Amniotic stem cell (primary cell): Measurements from ENCODE around the gene KCNIP4.
A peak's percentile ranks its signal among the peaks of the same experiment; 100 is the strongest.
"Not testable (repeated sequence)": the region's sequence is repeated elsewhere in the genome, so short reads cannot be mapped to it uniquely, and the experiment has no call there.

Source experiments
- DNase-seq: peaks from one replicate; lab custom pipeline; 2025; lab: John Stamatoyannopoulos, UW

KCNIP4 gene

GRCh38 chr4:20847124-20847747 lies 1101.3 kb downstream of the KCNIP4 start:
- DNase-seq, result no peak

GRCh38 chr4:20844311-20844710 lies 1104.3 kb downstream of the KCNIP4 start:
- DNase-seq, result no peak

- no peak for DNase-seq
Measured at GRCh38 chr4:20840648-20841190, 1107.9 kb downstream of the KCNIP4 start.

- no peak for DNase-seq
Measured at GRCh38 chr4:20839957-20840356, 1108.6 kb downstream of the KCNIP4 start.

- DNase-seq, result no peak
Measured at GRCh38 chr4:20838476-20838875, 1110.1 kb downstream of the KCNIP4 start.

GRCh38 chr4:20832826-20833225 lies 1115.7 kb downstream of the KCNIP4 start:
- DNase-seq, result no peak

- DNase-seq, result no peak
Measured at GRCh38 chr4:20831746-20832145, 1116.8 kb downstream of the KCNIP4 start.

- DNase-seq, result no peak
Measured at GRCh38 chr4:20829617-20830357, 1118.8 kb downstream of the KCNIP4 start.

- DNase-seq, result no peak
Measured at GRCh38 chr4:20825505-20825904, 1123.1 kb downstream of the KCNIP4 start.

- no peak for DNase-seq
Measured at GRCh38 chr4:20816287-20816686, 1132.3 kb downstream of the KCNIP4 start.

GRCh38 chr4:20813700-20814099 lies 1134.9 kb downstream of the KCNIP4 start:
- DNase-seq, result no peak

- no peak for DNase-seq
Measured at GRCh38 chr4:20809812-20810211, 1138.8 kb downstream of the KCNIP4 start.

- DNase-seq, result no peak
Measured at GRCh38 chr4:20805716-20806115, 1142.9 kb downstream of the KCNIP4 start.

GRCh38 chr4:20787940-20788665 lies 1160.5 kb downstream of the KCNIP4 start:
- no peak for DNase-seq

- DNase-seq, result not testable (repeated sequence)
Measured at GRCh38 chr4:20783134-20783533, 1165.4 kb downstream of the KCNIP4 start.

- DNase-seq, result no peak
Measured at GRCh38 chr4:20778896-20779295, 1169.7 kb downstream of the KCNIP4 start.

GRCh38 chr4:20773144-20773997 lies 1175.2 kb downstream of the KCNIP4 start:
- DNase-seq, result peak; percentile 58

GRCh38 chr4:20764366-20764992 lies 1184.1 kb downstream of the KCNIP4 start:
- DNase-seq, result no peak

- DNase-seq, result no peak
Measured at GRCh38 chr4:20761826-20762225, 1186.7 kb downstream of the KCNIP4 start.

- no peak for DNase-seq
Measured at GRCh38 chr4:20761382-20761781, 1187.2 kb downstream of the KCNIP4 start.

GRCh38 chr4:20760053-20760452 lies 1188.5 kb downstream of the KCNIP4 start:
- no peak for DNase-seq
